Globus pallidus (tissue), 1 donor: ENCODE results near the gene PUS10.
"Not testable (repeated sequence)": the region's sequence is repeated elsewhere in the genome, so short reads cannot be mapped to it uniquely, and the experiment has no call there.

ENCODE experiments used
- DNase-seq: peaks from one replicate; pipeline ENCODE4 v3.0.0-alpha.2; 2015; ENCODE audit warnings: low spot score

The PUS10 gene

GRCh38 chr2:61017556-61018317 lies at the start of gene PUS10, which contains the start of gene PEX13:
PUS10 (minus strand) TSS chr2:61018255; CDS start chr2:61011890, 6,365 bp downstream.
PEX13 (plus strand) TSS chr2:61017720; CDS start chr2:61017760, 40 bp downstream.
- peak; percentile 78 for DNase-seq

- peak; percentile 92 for DNase-seq
These were observed 48.0 kb upstream of the PUS10 start, which contains the start of gene SANBR for GRCh38 chr2:61065714-61066709. SANBR (plus strand) TSS chr2:61065871; CDS start chr2:61070351, 4,480 bp downstream.

GRCh38 chr2:61059382-61059781 lies 41.3 kb upstream of the PUS10 start:
- DNase-seq, result no peak

DNA sequence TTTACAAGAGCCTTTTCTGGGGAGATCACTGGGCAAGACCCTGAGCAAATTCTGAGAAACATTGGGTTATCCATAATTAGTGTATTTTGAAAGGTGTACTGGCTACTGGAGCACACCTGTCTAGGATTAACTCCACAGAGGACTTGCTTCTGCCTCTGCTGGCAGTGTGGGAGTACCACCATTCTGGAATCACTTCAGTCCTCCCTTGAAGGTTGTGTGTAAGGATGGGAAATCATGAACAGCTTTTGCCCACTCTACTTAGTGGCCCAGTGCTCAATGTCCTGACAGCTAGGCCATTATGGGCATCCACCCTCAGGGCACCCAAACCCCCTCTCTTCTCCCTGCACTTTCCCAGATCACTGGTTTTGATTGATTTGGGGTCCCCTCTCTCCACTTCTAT lies 39.5 kb upstream of the PUS10 start:
- no peak for DNase-seq

GRCh38 chr2:61055557-61055956 lies 37.5 kb upstream of the PUS10 start:
- DNase-seq, result no peak

DNA sequence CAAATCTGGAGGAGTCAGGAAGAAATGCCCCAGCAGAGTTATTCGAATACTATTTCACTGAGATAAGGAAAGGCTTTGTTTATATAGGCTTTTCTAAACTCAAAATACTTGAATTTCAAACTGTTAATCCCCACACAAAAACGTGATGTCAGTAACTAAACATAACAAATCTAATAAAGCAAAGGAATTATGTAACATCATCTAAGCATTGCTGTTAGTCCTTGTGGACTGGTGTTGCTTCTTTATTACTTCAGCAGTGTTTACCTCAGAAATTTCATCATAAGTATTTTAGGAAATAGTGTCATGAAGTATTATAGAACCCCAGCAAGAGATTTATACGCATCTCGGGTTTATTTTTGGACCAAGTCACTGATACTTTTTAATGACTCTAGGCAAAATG lies 27.9 kb upstream of the PUS10 start:
- no peak for DNase-seq

GRCh38 chr2:61045226-61045625 lies 27.2 kb upstream of the PUS10 start:
- no peak for DNase-seq

DNA sequence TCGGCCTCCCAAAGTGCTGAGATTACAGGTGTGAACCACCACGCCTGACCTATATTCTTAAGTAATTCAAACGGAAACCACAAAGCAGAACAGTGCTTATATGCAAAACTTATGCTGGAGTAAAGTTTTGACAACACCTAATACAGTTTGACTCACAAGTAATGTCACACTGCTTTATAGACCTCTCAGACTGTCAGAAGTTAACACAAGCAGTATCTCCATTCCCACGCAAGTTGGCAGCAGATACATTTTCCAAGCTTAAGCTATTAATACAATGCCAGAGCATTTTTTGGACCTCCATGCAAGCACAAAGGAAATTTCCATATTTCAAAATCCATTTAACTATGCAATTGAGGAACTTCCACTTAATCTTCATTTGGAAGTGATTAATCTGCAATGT lies 26.6 kb upstream of the PUS10 start:
- no peak for DNase-seq

- no peak for DNase-seq
These were observed 24.8 kb upstream of the PUS10 start for GRCh38 chr2:61042807-61043206.

- not testable (repeated sequence) for DNase-seq
These were observed 18.6 kb upstream of the PUS10 start for GRCh38 chr2:61036643-61037042.

- DNase-seq, result not testable (repeated sequence)
These were observed 16.5 kb upstream of the PUS10 start for GRCh38 chr2:61034592-61034991.

DNA sequence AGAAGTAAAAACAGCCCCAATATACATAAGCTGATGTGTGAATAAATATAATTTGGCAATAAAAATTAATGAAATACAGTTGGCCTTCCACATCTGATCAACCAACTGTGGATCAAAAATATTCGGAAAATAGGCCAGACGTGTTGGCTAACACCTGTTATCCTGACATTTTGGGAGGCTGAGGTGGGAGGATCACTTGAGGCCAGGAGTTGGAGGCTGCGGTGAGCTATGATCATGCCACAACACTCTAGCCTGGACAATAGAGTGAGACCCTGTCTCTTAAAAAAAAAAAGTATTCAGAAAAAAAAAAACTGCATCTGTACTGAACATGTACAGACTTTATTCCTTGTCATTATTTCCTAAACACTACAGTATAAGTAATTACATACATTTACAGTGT lies 11.5 kb upstream of the PUS10 start:
- no peak for DNase-seq

GRCh38 chr2:61023670-61024069 lies 5.6 kb upstream of the PUS10 start:
- no peak for DNase-seq

- no peak for DNase-seq
These were observed 3.2 kb upstream of the PUS10 start for GRCh38 chr2:61021228-61021660.

GRCh38 chr2:61018798-61019197 lies 743 bp upstream of the PUS10 start:
- no peak for DNase-seq

- no peak for DNase-seq
These were observed 282 bp upstream of the PUS10 start for GRCh38 chr2:61018318-61018755.

GRCh38 chr2:61017003-61017555 lies 976 bp downstream of the PUS10 start:
- peak; percentile 79 for DNase-seq

GRCh38 chr2:61016392-61017002 lies 1.6 kb downstream of the PUS10 start:
- DNase-seq, result no peak

DNA sequence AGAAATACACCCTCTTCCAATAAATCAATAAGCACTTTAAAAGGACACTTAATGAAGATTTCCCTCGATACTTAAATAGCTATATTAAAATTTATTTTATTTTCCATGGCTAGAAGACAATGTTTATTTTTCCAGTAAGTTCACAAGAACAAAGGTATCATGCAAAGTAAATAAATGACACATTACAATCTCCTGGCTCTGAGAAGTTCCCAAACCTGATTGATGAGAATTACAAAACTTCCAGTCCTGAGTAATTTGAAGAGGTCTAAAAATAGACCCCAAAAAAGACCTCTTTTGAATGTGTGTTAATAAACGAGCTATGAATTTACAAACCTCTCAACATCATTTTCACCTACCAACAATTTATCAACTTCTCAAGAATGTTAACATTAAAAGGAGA lies 2.1 kb downstream of the PUS10 start:
- no peak for DNase-seq

DNA sequence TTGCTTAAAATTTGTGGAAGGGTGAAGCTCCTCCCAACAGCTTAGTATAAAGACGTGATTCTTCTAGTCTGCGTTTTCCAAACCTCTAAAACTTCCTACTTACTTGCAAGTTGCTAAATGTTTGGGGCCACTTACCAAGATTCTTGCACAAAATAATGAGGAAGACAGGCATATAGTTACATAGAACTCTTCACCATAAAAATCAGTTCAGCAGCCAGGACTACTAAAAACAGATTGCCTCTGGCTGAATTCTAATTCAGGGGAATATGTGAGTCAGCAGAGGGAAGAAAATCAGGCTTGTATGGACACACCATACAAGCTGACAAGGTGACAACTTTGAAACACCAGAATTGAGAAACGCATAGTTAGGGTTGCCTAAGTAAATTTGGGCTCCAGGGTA lies 3.3 kb downstream of the PUS10 start:
- no peak for DNase-seq

GRCh38 chr2:61013382-61013781 lies 4.7 kb downstream of the PUS10 start:
- no peak for DNase-seq

DNA sequence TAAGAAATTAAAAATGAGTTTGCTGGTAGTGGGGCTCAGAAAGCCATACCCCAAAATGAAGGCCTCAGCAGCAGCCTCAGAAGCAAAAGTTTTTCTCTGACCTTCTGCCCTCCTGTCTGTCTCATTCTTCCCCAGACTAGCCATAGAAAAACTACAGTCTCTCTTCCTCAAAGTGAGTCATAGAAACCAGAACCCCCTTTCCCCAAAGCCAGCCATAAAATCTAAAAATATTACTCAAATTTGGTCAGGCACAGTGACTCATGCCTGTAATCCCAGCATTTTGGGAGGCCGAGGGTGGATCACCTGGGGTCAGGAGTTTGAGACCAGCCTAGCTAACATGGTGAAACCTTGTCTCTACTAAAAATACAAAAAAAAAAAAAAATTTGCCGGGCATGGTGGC lies 5.8 kb downstream of the PUS10 start:
- DNase-seq, result not testable (repeated sequence)
